HL-60 (cell line): Measurements from ENCODE around the gene RFXANK.

ENCODE experiments used
- DNase-seq, 2 experiments: peaks; one replicate each; pipeline ENCODE4 v3.0.0-alpha.2; 2010 to 2020; ENCODE audit warnings: low read depth in 1 of 2, low spot score in 1 of 2
- H3K27ac ChIP-seq: fragments of 250-450 bp; sonication (Bioruptor Pico); replicated peaks from 2 replicates; pipeline ENCODE4 v1.5.1; 2020; ENCODE audit warnings: mild to moderate bottlenecking, moderate library complexity
- H3K27me3 ChIP-seq: fragments of 250-450 bp; sonication (Bioruptor Pico); 2 replicates; pipeline ENCODE4 v1.5.1; 2021; ENCODE audit warnings: mild to moderate bottlenecking, moderate library complexity; ENCODE audit not compliant: insufficient read depth, poor library complexity, severe bottlenecking
- H3K4me3 ChIP-seq: replicated peaks from 2 replicates; pipeline ENCODE4 v1.5.1; 2011; ENCODE audit warnings: mild to moderate bottlenecking, control low read depth, low read length; ENCODE audit not compliant: insufficient read depth
- CTCF ChIP-seq: IDR thresholded peaks from one replicate; pipeline ENCODE4 v1.5.1; 2011; ENCODE audit warnings: low read length, control low read depth, inconsistent platforms; ENCODE audit not compliant: insufficient read depth
- GABPA ChIP-seq: IDR thresholded peaks from 2 replicates; pipeline ENCODE4 v1.6.1; 2012; ENCODE audit warnings: low read depth
- POLR2AphosphoS5 ChIP-seq: IDR thresholded peaks from 2 replicates; pipeline ENCODE4 v1.6.1; 2012; ENCODE audit warnings: low read depth
- REST ChIP-seq: IDR thresholded peaks from 2 replicates; pipeline ENCODE4 v1.6.1; 2012; ENCODE audit warnings: low read depth; ENCODE audit not compliant: insufficient replicate concordance
- SPI1 ChIP-seq: IDR thresholded peaks from 2 replicates; pipeline ENCODE4 v1.6.1; 2012; ENCODE audit warnings: low read depth, mild to moderate bottlenecking, borderline replicate concordance

The RFXANK gene

DNA sequence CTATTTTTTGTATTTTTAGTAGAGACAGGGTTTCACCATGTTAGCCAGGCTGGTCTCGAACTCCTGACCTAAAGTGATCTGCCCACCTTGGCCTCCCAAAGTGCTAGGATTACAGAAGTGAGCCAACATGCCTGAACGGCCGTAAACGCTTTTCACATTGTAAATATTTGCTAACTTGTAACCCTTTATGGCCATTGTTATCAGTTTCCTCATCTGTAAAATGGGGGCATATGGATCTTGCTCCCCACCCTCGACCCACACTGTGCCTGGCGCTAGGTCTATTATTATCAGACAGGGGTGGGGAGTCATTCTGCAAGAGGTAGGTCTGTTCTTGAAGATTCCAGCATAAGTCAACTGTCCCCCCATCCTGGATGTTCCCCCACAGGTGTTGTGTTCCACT, 31.6 kb downstream of the RFXANK start:
- Histone ChIP-seq H3K27ac (no peak overlapping the region), H3K4me3 (no peak overlapping the region), H3K27me3 (peaks cover 14% of the 10 kb centered on the region)
- DNase-seq: no peak
- TF ChIP-seq POLR2AphosphoS5: no peak
- TF ChIP-seq REST: no peak
- no peak for TF ChIP-seq CTCF
- no peak for TF ChIP-seq SPI1
- no peak for TF ChIP-seq GABPA

DNA sequence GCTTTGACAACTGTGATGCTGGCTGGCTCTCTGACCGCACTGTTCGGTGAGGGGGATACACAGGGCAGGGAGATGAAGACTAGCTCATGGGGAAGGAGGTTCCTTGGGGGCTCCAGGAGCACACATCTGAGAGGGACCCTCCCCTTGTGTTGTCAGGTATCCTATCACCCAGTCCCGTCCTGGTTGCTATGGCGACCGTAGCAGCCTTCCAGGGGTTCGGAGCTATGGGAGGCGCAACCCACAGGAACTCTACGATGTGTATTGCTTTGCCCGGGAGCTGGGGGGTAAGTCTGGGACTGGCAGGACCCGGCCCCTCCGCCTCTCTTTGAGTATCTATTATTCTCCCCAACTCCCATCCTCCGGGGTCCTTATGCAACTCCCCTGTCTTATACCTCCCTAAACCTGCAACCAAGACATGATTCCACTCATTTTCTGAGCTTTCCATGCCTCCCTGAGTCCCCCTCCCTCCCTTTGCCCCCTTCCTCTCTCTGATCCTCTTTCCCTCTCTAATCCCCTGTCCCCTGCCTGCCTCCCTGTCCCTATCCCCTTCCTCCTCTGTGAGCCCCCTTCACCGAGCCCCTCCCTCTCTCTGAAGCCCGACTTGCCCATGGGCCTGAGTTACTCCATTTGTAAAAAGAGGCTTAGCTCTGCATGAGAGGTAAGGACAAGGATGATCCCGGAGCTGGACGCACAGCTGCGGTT, 32.2 kb downstream of the RFXANK start:
- peaks cover 17% of the 10 kb centered on the region for H3K27me3 ChIP-seq

GRCh38 chr19:19224852-19225494, 32.9 kb downstream of the RFXANK start:
- TF ChIP-seq REST (no peak), CTCF (peak; percentile 59)
- Histone ChIP-seq H3K4me3 (peak overlapping the region; percentile 26), H3K27ac (no peak overlapping the region), H3K27me3 (peaks cover 17% of the 10 kb centered on the region)
- peak; percentile 70 to 81 for DNase-seq

More for the DNA sequence above, 32.2 kb downstream of the RFXANK start:
- Histone ChIP-seq H3K27ac (no peak overlapping the region), H3K4me3 (peak overlapping the region; percentile 26; the same call in 1 of the 2 replicates)
- no peak for DNase-seq
- TF ChIP-seq GABPA (no peak), POLR2AphosphoS5 (no peak)

GRCh38 chr19:19226204-19226603, 34.1 kb downstream of the RFXANK start:
- DNase-seq: no peak
- H3K4me3 ChIP-seq: no peak overlapping the region
- peaks cover 17% of the 10 kb centered on the region for H3K27me3 ChIP-seq
- TF ChIP-seq REST (no peak), POLR2AphosphoS5 (no peak), GABPA (no peak), SPI1 (no peak), CTCF (no peak)
- no peak overlapping the region for H3K27ac ChIP-seq
